C1 segment of cervical spinal cord (tissue), 14 donors: Measurements from ENCODE around the gene POLR3H.

Source experiments
- DNase-seq, 14 donors: peaks; one replicate each; lab custom pipeline; 2025; lab: John Stamatoyannopoulos, UW

Gene POLR3H

DNA sequence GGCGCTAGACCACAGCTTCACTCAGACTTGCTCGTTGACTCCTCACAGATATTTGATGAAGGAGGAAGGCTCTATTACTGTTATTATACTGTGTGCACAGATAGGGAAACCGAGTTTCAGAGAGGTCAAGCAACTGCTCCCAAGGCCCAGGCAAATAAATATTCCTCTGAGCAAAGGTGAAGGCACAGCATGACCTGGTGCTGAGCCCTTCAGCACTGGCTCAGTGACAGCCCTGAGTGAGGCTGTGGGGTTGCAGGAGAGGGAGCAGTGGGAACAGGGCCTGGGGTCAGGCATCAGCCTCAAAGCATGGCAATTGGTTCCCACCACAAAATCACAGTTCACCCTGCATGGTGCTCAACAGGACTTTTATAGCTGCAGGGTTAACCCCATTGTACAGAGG, 7.1 kb downstream of the POLR3H start:
- no peak for DNase-seq

GRCh38 chr22:41535244-41535643, 9.0 kb downstream of the POLR3H start:
- no peak for DNase-seq

DNA sequence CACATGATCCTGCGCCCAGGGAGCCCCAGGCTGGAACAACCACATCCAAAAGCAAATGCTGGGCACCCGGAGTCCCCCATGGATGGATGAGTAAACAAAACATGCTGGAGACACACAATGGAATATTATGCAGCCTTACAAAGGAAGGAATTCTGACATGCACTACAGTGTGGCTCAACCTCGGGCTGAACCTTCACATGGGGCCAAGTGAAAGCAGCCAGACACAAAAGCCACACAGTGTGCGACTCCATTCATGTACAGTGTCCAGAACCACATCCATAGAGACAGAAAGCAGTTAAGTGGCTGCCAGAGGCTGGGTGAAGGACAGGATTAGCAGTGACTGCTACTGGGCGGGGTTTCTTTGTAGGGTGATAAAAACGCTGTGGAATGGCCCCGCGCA, 10.1 kb downstream of the POLR3H start:
- DNase-seq, result no peak

DNA sequence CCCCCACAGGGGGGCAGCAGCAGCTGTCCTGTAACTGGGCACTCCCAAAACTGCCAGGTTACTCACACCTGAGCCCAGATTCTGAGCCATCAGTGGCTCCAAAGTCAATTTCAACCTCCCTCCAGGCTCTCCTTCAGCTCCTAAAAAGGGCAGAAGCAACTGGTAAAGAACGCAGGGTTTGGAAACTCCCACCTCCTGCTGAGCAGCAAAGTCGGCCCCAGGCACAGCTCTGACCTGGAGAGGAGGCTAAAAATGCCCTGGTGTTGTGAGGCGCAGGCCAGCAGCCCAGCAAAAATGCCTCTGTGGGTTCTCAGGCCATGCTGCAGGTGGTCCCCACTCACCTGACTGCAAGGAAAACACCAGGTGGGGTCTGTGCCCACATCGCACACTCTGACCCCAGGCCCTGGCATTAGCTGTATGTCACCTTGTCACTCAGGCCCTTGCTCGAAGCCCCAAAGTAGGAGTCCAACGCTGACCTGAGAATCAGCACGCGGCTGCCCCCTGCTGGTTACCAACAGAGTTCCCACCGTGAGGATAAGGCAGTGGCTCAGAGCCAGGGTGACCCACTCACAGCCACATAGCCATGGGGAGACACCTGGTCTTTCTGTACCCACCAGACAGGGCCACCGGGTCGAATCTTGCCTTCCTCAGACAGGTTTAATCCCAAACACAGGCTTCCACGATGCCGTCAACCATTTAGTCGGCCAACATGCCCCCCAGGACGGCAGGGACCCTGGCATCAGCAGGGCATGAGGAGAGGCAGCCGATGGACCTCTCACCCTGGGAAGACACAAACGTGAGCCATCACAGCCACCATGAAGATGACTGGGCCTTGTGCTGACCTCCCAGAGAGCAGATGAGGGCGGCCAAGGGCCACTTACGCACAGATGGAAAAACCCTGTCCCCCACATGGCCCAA, 11.1 kb downstream of the POLR3H start:
- DNase-seq, result peak in 10 of 14 donors; percentile 27 to 70 (median 42)

DNA sequence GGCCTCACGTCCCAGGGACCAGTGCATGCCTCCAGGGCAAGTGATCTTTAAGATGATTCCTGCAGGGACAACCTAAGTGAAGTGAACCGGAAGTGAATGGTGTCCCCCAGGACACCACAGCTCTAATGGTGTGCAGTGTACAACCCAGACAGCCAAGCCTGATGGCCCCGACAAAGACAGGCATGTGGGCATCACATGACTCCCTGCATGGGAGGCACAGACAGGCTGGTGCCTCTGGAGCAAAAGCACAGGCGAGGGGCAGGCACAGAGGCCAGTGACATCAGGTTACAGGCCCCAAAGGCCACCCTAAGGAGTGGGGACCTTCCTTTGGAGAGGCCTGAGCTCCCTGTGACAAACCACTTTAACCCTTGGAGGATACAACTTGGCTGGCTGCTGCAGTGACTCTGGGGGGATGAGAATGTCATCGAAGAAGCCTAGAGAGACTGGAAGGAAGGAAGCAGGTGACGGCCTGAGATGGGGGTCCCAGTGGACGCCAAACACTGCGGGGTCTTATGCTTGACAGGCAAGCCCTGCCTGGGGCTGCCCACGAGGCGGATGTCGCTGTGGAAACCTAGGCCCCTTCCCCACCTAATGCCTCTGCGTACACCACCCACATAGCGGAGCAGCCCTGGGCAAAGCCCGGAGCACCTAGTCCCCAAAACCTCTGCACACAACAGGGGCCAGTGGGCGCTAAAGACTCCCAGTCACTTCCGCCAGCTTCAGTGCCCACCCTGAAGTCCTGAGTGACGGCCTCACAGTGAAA, 12.4 kb downstream of the POLR3H start:
- peak in 2 of 14 donors; percentile 27 to 35 for DNase-seq

DNA sequence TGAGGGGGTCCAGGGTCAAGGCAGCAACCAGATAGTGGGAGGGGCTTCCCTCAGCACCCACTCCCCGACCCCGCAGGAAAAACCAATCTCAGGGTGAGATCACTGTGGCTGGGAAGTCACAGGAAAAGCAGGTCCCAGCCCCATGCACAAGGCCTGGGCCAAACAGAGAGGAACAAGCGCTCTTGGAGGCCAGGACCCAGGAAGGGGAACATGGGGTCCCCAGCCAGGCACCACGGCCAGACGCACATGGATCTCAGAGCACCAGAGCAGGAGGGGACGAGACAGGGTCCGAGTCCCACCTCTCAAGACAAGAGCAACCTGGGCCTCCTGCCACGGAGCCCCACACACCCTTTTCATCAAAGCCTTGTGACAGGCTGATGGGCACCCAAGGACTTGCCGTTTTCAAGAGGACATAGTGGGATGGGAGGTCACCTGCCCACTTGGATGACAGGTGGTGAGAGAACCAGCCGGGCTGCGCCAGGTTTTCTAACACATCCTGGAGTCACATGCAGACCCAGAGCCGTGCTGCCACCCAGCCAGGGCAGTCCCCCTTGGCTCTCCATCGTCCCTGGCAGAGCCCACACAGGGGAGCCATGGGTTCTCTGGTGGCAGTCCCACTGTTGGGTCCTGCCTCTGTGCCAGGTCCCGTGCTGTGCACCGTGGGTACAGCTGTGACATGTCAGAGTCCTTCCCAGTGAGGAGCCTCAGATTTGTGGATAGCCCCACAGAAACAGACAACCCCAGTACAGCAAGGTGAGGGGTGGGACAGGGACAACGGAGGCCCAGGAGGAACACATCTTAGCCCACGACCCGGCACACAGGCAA, 13.2 kb downstream of the POLR3H start:
- no peak for DNase-seq

DNA sequence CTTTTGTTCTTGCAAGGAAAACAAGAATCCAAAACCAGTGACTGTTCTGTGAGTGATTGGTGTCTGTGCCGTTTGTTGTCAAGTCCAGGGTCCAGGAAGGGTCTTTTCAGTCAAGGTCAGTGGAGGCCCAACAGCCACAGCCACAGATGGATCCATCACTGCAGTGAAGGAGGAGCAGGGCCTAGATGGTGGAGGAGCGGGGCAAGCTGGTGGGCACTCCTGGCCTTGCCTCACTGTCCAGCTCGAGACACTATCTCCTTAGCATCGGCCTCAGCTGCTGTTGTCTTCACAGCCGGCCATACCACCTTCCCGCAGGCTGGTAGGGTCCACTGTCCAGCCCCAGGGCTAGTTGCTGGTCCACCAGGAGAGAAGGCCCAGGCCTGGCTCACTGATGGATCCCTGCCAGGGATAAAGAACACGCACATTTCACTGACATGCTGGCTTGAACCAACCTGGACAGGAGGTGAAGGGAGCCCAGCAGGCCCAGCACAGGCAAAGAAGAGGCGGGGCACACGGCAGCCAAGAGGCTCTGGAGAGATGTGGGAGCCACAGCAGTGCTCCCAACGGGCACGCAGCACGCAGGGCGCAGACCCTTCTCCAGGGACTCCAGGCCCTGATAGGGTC, 15.2 kb downstream of the POLR3H start:
- DNase-seq, result peak in 1 of 14 donors; percentile 58

GRCh38 chr22:41528132-41528766, 16.0 kb downstream of the POLR3H start:
- no peak for DNase-seq

GRCh38 chr22:41526830-41527799, 17.2 kb downstream of the POLR3H start:
- DNase-seq, result peak in 9 of 14 donors; percentile 14 to 66 (median 44)

DNA sequence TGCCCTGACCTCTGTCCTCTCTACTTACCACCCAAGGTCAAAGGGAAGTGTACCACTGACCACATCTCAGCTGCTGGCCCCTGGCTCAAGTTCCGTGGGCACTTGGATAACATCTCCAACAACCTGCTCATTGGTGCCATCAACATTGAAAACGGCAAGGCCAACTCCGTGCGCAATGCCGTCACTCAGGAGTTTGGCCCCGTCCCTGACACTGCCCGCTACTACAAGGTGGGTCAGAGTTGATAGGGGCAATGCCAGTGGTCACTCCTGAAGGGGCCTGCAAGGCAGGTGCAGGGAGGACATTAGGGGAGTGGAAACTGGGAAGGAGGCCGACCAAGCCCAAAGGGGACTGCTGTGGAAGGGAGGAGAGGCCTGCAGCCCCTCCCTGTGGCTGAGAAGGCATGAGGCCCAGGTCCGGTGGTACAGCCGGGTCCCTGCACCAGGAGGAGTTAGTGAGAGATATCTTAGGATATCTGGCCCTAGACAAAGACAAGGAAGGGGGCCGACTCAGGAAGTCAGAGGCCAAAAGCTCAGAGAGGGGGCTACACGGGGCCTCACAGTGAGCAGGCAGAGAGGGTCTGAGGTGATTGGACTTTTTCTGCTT, 17.9 kb downstream of the POLR3H start:
- no peak for DNase-seq

GRCh38 chr22:41525450-41526225, 18.6 kb downstream of the POLR3H start:
- DNase-seq, result no peak

DNA sequence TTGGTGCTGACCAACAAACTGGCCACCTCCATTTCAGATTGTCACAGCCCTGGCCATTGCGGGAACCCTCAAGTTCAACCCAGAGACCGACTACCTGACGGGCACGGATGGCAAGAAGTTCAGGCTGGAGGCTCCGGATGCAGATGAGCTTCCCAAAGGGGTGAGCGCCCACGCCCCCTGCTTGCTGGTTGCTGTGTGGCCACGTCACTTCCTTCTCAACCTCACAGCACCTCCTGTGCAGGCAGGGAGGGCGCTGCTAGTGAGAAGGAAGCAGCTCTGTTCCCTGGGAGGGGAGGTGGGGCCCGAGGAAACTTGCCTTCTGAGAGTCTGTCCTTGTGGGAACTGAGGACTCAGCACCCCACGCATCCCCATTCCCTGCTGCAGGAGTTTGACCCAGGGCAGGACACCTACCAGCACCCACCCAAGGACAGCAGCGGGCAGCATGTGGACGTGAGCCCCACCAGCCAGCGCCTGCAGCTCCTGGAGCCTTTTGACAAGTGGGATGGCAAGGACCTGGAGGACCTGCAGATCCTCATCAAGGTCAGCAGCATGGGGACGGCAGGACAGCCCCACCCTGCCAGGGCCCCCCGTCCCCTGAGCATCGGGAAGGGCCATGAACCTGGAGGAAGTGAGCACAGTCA, 19.3 kb downstream of the POLR3H start:
- DNase-seq, result no peak

DNA sequence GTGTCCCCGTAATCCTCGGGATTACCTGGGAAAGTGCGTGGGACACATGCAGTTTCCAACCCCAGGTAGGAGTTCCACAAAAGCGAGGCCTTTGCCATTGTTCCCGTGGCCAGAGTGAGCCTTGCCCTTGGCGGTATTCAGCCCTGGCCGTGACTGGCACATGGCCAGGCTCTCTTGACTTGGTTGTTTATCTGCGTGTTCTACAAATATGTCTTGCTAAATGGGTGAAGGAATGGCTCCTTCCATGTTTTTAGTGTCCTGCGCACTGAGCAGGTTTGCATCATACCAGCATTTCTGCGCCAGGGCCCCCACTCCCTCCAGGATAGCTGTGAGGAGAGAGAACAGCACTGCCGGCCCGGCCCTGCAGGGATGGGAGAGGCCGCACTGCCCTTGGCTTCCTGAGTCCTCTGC, 20.0 kb downstream of the POLR3H start:
- DNase-seq, result peak in 3 of 14 donors; percentile 15 to 58 (median 46)

GRCh38 chr22:41523464-41524221, 20.6 kb downstream of the POLR3H start:
- no peak for DNase-seq

GRCh38 chr22:41522813-41523212, 21.5 kb downstream of the POLR3H start:
- DNase-seq, result no peak

GRCh38 chr22:41521126-41521525, 23.1 kb downstream of the POLR3H start:
- no peak for DNase-seq

DNA sequence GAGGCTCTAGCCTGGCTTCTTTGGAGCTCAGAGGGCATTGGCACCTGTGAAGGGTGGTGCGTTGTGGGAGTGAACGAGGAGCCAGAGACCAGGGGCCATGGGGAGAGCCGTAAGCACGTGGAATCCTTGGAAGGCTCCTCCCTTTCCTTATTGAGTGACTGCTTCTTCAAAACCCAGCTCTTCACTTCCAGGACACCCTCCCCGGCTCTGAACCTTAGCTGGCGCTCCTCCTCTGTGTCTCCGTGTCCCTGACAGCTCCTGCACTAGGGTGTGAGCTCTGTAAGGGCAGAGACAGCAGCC, 26.3 kb downstream of the POLR3H start:
- no peak for DNase-seq
